NCI-H748 treated with DMSO at 0.1 percent for 48 hours (cell line): ENCODE results near the gene HSP90AA1.

Source experiments
- DNase-seq: peaks from one replicate; lab custom pipeline; 2025; lab: John Stamatoyannopoulos, UW

The HSP90AA1 gene

GRCh38 chr14:102039157-102039556, 47.7 kb downstream of the HSP90AA1 start:
- DNase-seq: no peak

GRCh38 chr14:102037686-102038085, 49.2 kb downstream of the HSP90AA1 start:
- DNase-seq: no peak

DNA sequence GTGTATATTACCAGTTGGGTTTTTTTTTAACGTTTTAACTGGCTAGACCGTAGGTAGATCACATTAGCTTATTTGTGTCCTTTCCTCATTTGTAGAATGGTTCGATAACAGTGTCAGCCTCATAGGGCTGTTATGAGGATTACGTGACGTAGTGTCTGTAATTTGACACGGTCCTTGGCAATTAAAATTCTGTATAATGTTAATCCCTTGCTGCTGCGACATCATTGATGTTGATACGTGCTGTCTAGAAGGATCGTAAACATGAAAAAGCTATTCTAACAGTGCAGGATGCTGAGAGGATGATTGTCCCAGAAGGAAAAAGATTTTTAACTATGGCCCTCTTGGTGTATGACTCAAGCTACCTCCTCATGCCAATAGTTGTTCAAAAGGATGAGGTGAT, 50.9 kb downstream of the HSP90AA1 start:
- DNase-seq: no peak

DNA sequence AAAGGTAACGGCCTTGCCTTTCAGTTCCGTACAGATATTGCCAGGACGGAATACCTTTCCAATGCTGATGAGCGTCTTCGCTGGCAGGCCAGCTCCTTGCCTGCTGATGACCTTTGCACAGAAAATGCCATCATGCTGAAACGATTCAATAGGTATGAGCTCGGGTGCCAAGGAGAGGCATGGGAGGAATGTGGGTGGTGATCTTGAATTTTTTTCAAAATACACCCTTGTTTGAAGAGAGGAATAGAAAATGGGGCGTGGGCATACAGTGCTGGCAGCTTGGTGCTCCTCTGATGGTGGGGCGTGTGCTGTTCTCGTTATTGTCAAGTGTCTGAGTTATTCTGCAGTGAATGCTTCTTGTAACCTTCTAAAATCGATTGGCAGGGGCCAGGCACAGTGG, 52.5 kb downstream of the HSP90AA1 start:
- DNase-seq: no peak

DNA sequence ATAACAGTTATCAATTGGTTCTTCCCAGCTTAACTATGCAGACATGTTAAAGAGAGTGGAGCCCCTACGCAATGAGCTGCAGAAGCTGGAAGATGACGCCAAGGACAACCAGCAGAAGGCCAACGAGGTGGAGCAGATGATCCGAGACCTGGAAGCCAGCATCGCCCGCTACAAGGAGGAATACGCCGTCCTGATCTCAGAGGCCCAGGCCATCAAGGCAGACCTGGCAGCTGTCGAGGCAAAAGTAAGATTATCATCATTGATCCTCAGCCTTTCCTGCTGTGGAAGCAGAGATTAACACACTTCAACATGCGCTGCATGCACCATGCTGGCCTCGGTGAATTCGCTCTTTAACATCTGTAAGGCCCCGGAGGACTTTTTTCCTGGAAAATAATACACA, 53.6 kb downstream of the HSP90AA1 start:
- no peak for DNase-seq
